Activated T-cell treated with anti-CD3 and anti-CD28 coated beads, Interleukin-2, amount 50 U/mL, for 48 hours (primary cell): Measurements from ENCODE around the gene MAT1A.
"Not testable (repeated sequence)": the region's sequence is repeated elsewhere in the genome, so short reads cannot be mapped to it uniquely, and the experiment has no call there.

Experiments used
- DNase-seq, 2 experiments: peaks; one replicate each; pipeline ENCODE4 v3.0.0-alpha.2; 2020

Gene MAT1A

GRCh38 chr10:80289451-80290287 lies at the start of gene MAT1A:
MAT1A (minus strand) TSS chr10:80289658; CDS start chr10:80289423, 235 bp downstream.
- DNase-seq = no peak

GRCh38 chr10:80333983-80334382 lies 44.5 kb upstream of the MAT1A start:
- no peak for DNase-seq

GRCh38 chr10:80324891-80325364 lies 35.5 kb upstream of the MAT1A start:
- DNase-seq = no peak

GRCh38 chr10:80324086-80324485 lies 34.6 kb upstream of the MAT1A start:
- DNase-seq = no peak

- DNase-seq = no peak
Measured at GRCh38 chr10:80323311-80323710, 33.9 kb upstream of the MAT1A start.

- DNase-seq = no peak
Measured at GRCh38 chr10:80322711-80323110, 33.3 kb upstream of the MAT1A start.

GRCh38 chr10:80322158-80322557 lies 32.7 kb upstream of the MAT1A start:
- DNase-seq = no peak

- DNase-seq = no peak
Measured at GRCh38 chr10:80321183-80321582, 31.7 kb upstream of the MAT1A start.

- no peak for DNase-seq
Measured at GRCh38 chr10:80320377-80320776, 30.9 kb upstream of the MAT1A start.

GRCh38 chr10:80319725-80320290 lies 30.4 kb upstream of the MAT1A start:
- DNase-seq = no peak

GRCh38 chr10:80319318-80319717 lies 29.9 kb upstream of the MAT1A start:
- DNase-seq = no peak

GRCh38 chr10:80318742-80319141 lies 29.3 kb upstream of the MAT1A start:
- DNase-seq = no peak

- no peak for DNase-seq
Measured at GRCh38 chr10:80315391-80315790, 25.9 kb upstream of the MAT1A start.

- no peak for DNase-seq
Measured at GRCh38 chr10:80313523-80313922, 24.1 kb upstream of the MAT1A start.

GRCh38 chr10:80305989-80306388 lies 16.5 kb upstream of the MAT1A start:
- DNase-seq = not testable (repeated sequence)

- no peak for DNase-seq
Measured at GRCh38 chr10:80296942-80297341, 7.5 kb upstream of the MAT1A start.

GRCh38 chr10:80292607-80293239 lies 3.3 kb upstream of the MAT1A start:
- no peak for DNase-seq

- DNase-seq = no peak
Measured at GRCh38 chr10:80290474-80291220, 1.2 kb upstream of the MAT1A start.

GRCh38 chr10:80288849-80289248 lies 609 bp downstream of the MAT1A start:
- no peak for DNase-seq

GRCh38 chr10:80284522-80284921 lies 4.9 kb downstream of the MAT1A start:
- no peak for DNase-seq

- DNase-seq = no peak
Measured at GRCh38 chr10:80283536-80284199, 5.8 kb downstream of the MAT1A start.

GRCh38 chr10:80283119-80283518 lies 6.3 kb downstream of the MAT1A start:
- DNase-seq = no peak
